GM19023 (cell line): ENCODE results near the gene EMP1.

Experiments
- ATAC-seq: cut with Tn5 transposase; IDR thresholded peaks from one replicate; pipeline ENCODE4 v1.9.1; 2021; ENCODE audit warnings: mild to moderate bottlenecking, moderate library complexity; ENCODE audit not compliant: unreplicated experiment

Gene EMP1

GRCh38 chr12:13196130-13196921 is at the start of gene EMP1:
TSS of gene EMP1 (plus strand) at chr12:13196726. CDS start at chr12:13211511, 14,785 bp downstream.
- peak; percentile 76 for ATAC-seq

- no peak for ATAC-seq
Measured at GRCh38 chr12:13147688-13148484, 48.6 kb upstream of the EMP1 start.

- no peak for ATAC-seq
Measured at GRCh38 chr12:13148485-13148847, 48.1 kb upstream of the EMP1 start.

GRCh38 chr12:13149411-13149810 is 47.1 kb upstream of the EMP1 start:
- no peak for ATAC-seq

GRCh38 chr12:13152281-13152680 is 44.2 kb upstream of the EMP1 start:
- no peak for ATAC-seq

- no peak for ATAC-seq
Measured at GRCh38 chr12:13152756-13153155, 43.8 kb upstream of the EMP1 start.

GRCh38 chr12:13153180-13153579 is 43.3 kb upstream of the EMP1 start:
- ATAC-seq: no peak

GRCh38 chr12:13154027-13154538 is 42.4 kb upstream of the EMP1 start:
- ATAC-seq: no peak

GRCh38 chr12:13154831-13155230 is 41.7 kb upstream of the EMP1 start:
- no peak for ATAC-seq

- ATAC-seq: no peak
Measured at GRCh38 chr12:13156277-13156676, 40.2 kb upstream of the EMP1 start.

GRCh38 chr12:13161172-13161571 is 35.4 kb upstream of the EMP1 start:
- ATAC-seq: no peak

GRCh38 chr12:13162904-13163303 is 33.6 kb upstream of the EMP1 start:
- no peak for ATAC-seq

GRCh38 chr12:13163868-13164635 is 32.5 kb upstream of the EMP1 start:
- ATAC-seq: no peak

- no peak for ATAC-seq
Measured at GRCh38 chr12:13164921-13165616, 31.5 kb upstream of the EMP1 start.

GRCh38 chr12:13165617-13166041 is 30.9 kb upstream of the EMP1 start:
- ATAC-seq: no peak

- no peak for ATAC-seq
Measured at GRCh38 chr12:13167226-13167625, 29.3 kb upstream of the EMP1 start.

GRCh38 chr12:13167906-13168305 is 28.6 kb upstream of the EMP1 start:
- no peak for ATAC-seq

GRCh38 chr12:13169272-13169671 is 27.3 kb upstream of the EMP1 start:
- no peak for ATAC-seq

- ATAC-seq: no peak
Measured at GRCh38 chr12:13170892-13171490, 25.5 kb upstream of the EMP1 start.
